NCI-H2171 (cell line): ENCODE results near the gene FOS.
A peak's percentile ranks its signal among the peaks of the same experiment; 100 is the strongest.
"Not testable (repeated sequence)": the region's sequence is repeated elsewhere in the genome, so short reads cannot be mapped to it uniquely, and the experiment has no call there.

Source experiments
- DNase-seq: peaks from one replicate; lab custom pipeline; 2025; lab: John Stamatoyannopoulos, UW

The FOS gene

GRCh38 chr14:75294649-75295033 is 16.0 kb downstream of the FOS start:
- no peak for DNase-seq

GRCh38 chr14:75295061-75295461 is 16.4 kb downstream of the FOS start:
- no peak for DNase-seq

GRCh38 chr14:75295491-75296345 is 17.1 kb downstream of the FOS start:
- DNase-seq = peak; percentile 70

- DNase-seq = no peak
Measured at GRCh38 chr14:75297411-75298040, 18.9 kb downstream of the FOS start.

GRCh38 chr14:75298187-75298965 is 19.7 kb downstream of the FOS start:
- DNase-seq = no peak

- DNase-seq = no peak
Measured at GRCh38 chr14:75299059-75299458, 20.4 kb downstream of the FOS start.

GRCh38 chr14:75299576-75299975 is 20.9 kb downstream of the FOS start:
- DNase-seq = no peak

- no peak for DNase-seq
Measured at GRCh38 chr14:75301666-75302325, 23.2 kb downstream of the FOS start.

GRCh38 chr14:75303381-75303789 is 24.8 kb downstream of the FOS start:
- DNase-seq = peak; percentile 66

GRCh38 chr14:75306410-75306809 is 27.8 kb downstream of the FOS start:
- not testable (repeated sequence) for DNase-seq

- DNase-seq = peak; percentile 79
Measured at GRCh38 chr14:75306927-75307699, 28.5 kb downstream of the FOS start.

- peak; percentile 85 for DNase-seq
Measured at GRCh38 chr14:75307700-75308379, 29.2 kb downstream of the FOS start.

- DNase-seq = not testable (repeated sequence)
Measured at GRCh38 chr14:75308991-75309390, 30.4 kb downstream of the FOS start.

GRCh38 chr14:75309561-75309960 is 30.9 kb downstream of the FOS start:
- not testable (repeated sequence) for DNase-seq

GRCh38 chr14:75310295-75311111 is 31.9 kb downstream of the FOS start:
- DNase-seq = peak; percentile 63

- no peak for DNase-seq
Measured at GRCh38 chr14:75311356-75311755, 32.7 kb downstream of the FOS start.

GRCh38 chr14:75312341-75312740 is 33.7 kb downstream of the FOS start:
- no peak for DNase-seq

- DNase-seq = no peak
Measured at GRCh38 chr14:75313294-75313693, 34.7 kb downstream of the FOS start.

GRCh38 chr14:75315144-75315543 is 36.5 kb downstream of the FOS start:
- no peak for DNase-seq

- no peak for DNase-seq
Measured at GRCh38 chr14:75317148-75317547, 38.5 kb downstream of the FOS start.
